ENCODE data around the gene CAB39.

- no peak for TF ChIP-seq CTCF (IDR thresholded peaks at IDR 0.05)
- no peak for TF ChIP-seq EZH2 (IDR thresholded peaks at IDR 0.05)
Measured at GRCh38 chr2:230861552-230862255, 149.1 kb downstream of the CAB39 start.

All from neural progenitor cell (in vitro differentiated cells).